Measurements from ENCODE around the gene C1orf174.
A peak's percentile ranks its signal among the peaks of the same experiment; 100 is the strongest.

Gene C1orf174

GRCh38 chr1:3900150-3900968 is at the start of gene C1orf174:
Gene C1orf174, minus strand, starts transcription at chr1:3900272. Its CDS starts 86 bp downstream, at chr1:3900186.
- DNase-seq (ENCODE audit: low read depth in 2 of 2) = peak; percentile 80 to 88

- no peak for DNase-seq (ENCODE audit: low read depth in 2 of 2)
These were observed 48.3 kb upstream of the C1orf174 start for GRCh38 chr1:3948344-3948743.

GRCh38 chr1:3945916-3946840 is 46.1 kb upstream of the C1orf174 start:
- no peak for DNase-seq (ENCODE audit: low read depth in 2 of 2)

- DNase-seq (ENCODE audit: low read depth in 2 of 2) = no peak
These were observed 45.1 kb upstream of the C1orf174 start for GRCh38 chr1:3945222-3945621.

GRCh38 chr1:3944578-3945125 is 44.6 kb upstream of the C1orf174 start:
- DNase-seq (ENCODE audit: low read depth in 2 of 2) = no peak

GRCh38 chr1:3943806-3944577 is 43.9 kb upstream of the C1orf174 start:
- DNase-seq (ENCODE audit: low read depth in 2 of 2) = no peak

GRCh38 chr1:3943123-3943431 is 43.0 kb upstream of the C1orf174 start:
- DNase-seq (ENCODE audit: low read depth in 2 of 2) = no peak

- DNase-seq (ENCODE audit: low read depth in 2 of 2) = no peak
These were observed 42.5 kb upstream of the C1orf174 start for GRCh38 chr1:3942416-3943122.

GRCh38 chr1:3940754-3941345 is 40.8 kb upstream of the C1orf174 start:
- no peak for DNase-seq (ENCODE audit: low read depth in 2 of 2)

GRCh38 chr1:3940081-3940753 is 40.1 kb upstream of the C1orf174 start:
- no peak for DNase-seq (ENCODE audit: low read depth in 2 of 2)

- no peak for DNase-seq (ENCODE audit: low read depth in 2 of 2)
These were observed 39.4 kb upstream of the C1orf174 start for GRCh38 chr1:3939242-3940080.

- DNase-seq (ENCODE audit: low read depth in 2 of 2) = no peak
These were observed 32.3 kb upstream of the C1orf174 start for GRCh38 chr1:3932156-3932919.

GRCh38 chr1:3931007-3931912 is 31.2 kb upstream of the C1orf174 start:
- DNase-seq (ENCODE audit: low read depth in 2 of 2) = no peak

GRCh38 chr1:3930301-3931006 is 30.4 kb upstream of the C1orf174 start:
- no peak for DNase-seq (ENCODE audit: low read depth in 2 of 2)

- no peak for DNase-seq (ENCODE audit: low read depth in 2 of 2)
These were observed 29.1 kb upstream of the C1orf174 start for GRCh38 chr1:3929126-3929525.

GRCh38 chr1:3928586-3928985 is 28.5 kb upstream of the C1orf174 start:
- DNase-seq (ENCODE audit: low read depth in 2 of 2) = no peak

- DNase-seq (ENCODE audit: low read depth in 2 of 2) = no peak
These were observed 26.9 kb upstream of the C1orf174 start for GRCh38 chr1:3926956-3927355.

All from activated CD4-positive, alpha-beta T cell treated with anti-CD3 and anti-CD28 coated beads for 24 hours (primary cell).